Measurements from ENCODE around the gene PIK3R1. TPM values are rescaled to one million over a fixed set of nuclear protein-coding genes. Genes with fewer than 3 reads are reported as not detected.
"Not testable (repeated sequence)": the region's sequence is repeated elsewhere in the genome, so short reads cannot be mapped to it uniquely, and the experiment has no call there.

PIK3R1 gene
- total RNA-seq, 2 experiments from 2014 or later, result 61.1 to 65.0 TPM

- POLR2A ChIA-PET, result interaction anchor here (1.3 kb wide), 1 partner anchor 15 kb away, joined by 5 read pairs; the partner anchor contains the start of gene PIK3R1
- no peaks in the 10 kb centered on the region for H3K9me3 Mint-ChIP-seq (ENCODE audit: insufficient read depth)
- H3K36me3 Mint-ChIP-seq (ENCODE audit: low read depth), result peaks cover 63% of the 10 kb centered on the region
- no peak for DNase-seq
- CTCF ChIA-PET, result interaction anchor here (0.9 to 3.0 kb wide), 4 partner anchors 11 to 50 kb away, joined by 3 to 12 read pairs (median 6); partner anchors contain the start of gene PIK3R1
- no peak overlapping the region for H3K4me3 Mint-ChIP-seq
- peaks cover 49% of the 10 kb centered on the region for H3K4me1 Mint-ChIP-seq (ENCODE audit: low read depth)
- no peak overlapping the region for H3K27ac Mint-ChIP-seq
- H3K27me3 Mint-ChIP-seq (ENCODE audit: low read depth), result no peaks in the 10 kb centered on the region
- no peak for ATAC-seq
Observed at GRCh38 chr5:68230285-68230684, 14.7 kb downstream of the PIK3R1 start.

GRCh38 chr5:68231414-68232076, 16.0 kb downstream of the PIK3R1 start:
- ChIA-PET POLR2A (no interaction called here), CTCF (interaction anchor here (0.9 to 3.0 kb wide), 3 partner anchors 15 to 48 kb away, joined by 3 to 12 read pairs (median 8); partner anchors contain the start of gene PIK3R1)
- DNase-seq (no peak), ATAC-seq (no peak)
- Mint-ChIP-seq H3K4me3 (no peak overlapping the region), H3K4me1 (ENCODE audit: low read depth) (peaks cover 39% of the 10 kb centered on the region), H3K36me3 (ENCODE audit: low read depth) (peaks cover 56% of the 10 kb centered on the region), H3K9me3 (ENCODE audit: insufficient read depth) (no peaks in the 10 kb centered on the region), H3K27ac (no peak overlapping the region), H3K27me3 (ENCODE audit: low read depth) (no peaks in the 10 kb centered on the region)

GRCh38 chr5:68232277-68232676, 16.7 kb downstream of the PIK3R1 start:
- ChIA-PET CTCF (interaction anchor here (0.9 kb wide), 1 partner anchor 15 kb away, joined by 3 read pairs; no protein-coding TSS in a partner anchor), POLR2A (no interaction called here)
- Mint-ChIP-seq H3K4me1 (ENCODE audit: low read depth) (peaks cover 35% of the 10 kb centered on the region), H3K36me3 (ENCODE audit: low read depth) (peaks cover 52% of the 10 kb centered on the region), H3K27ac (no peak overlapping the region), H3K9me3 (ENCODE audit: insufficient read depth) (no peaks in the 10 kb centered on the region), H3K27me3 (ENCODE audit: low read depth) (no peaks in the 10 kb centered on the region), H3K4me3 (no peak overlapping the region)
- no peak for ATAC-seq
- no peak for DNase-seq

- no peaks in the 10 kb centered on the region for H3K9me3 Mint-ChIP-seq (ENCODE audit: insufficient read depth)
- POLR2A ChIA-PET, result no interaction called here
- H3K36me3 Mint-ChIP-seq (ENCODE audit: low read depth), result peaks cover 46% of the 10 kb centered on the region
- no peak for DNase-seq
- H3K27ac Mint-ChIP-seq, result no peak overlapping the region
- no peak overlapping the region for H3K4me3 Mint-ChIP-seq
- CTCF ChIA-PET, result interaction anchor here (0.9 kb wide), 1 partner anchor 16 kb away, joined by 3 read pairs; no protein-coding TSS in a partner anchor
- no peak for ATAC-seq
- H3K27me3 Mint-ChIP-seq (ENCODE audit: low read depth), result no peaks in the 10 kb centered on the region
- H3K4me1 Mint-ChIP-seq (ENCODE audit: low read depth), result peaks cover 34% of the 10 kb centered on the region
Observed at GRCh38 chr5:68233075-68233474, 17.5 kb downstream of the PIK3R1 start.

GRCh38 chr5:68235229-68235628, 19.7 kb downstream of the PIK3R1 start:
- DNase-seq; H3K27me3 Mint-ChIP-seq (ENCODE audit: low read depth); H3K4me3 Mint-ChIP-seq; H3K9me3 Mint-ChIP-seq (ENCODE audit: insufficient read depth); H3K27ac Mint-ChIP-seq; ATAC-seq: not testable (repeated sequence)
- POLR2A ChIA-PET, result interaction anchor here (1.1 kb wide), 1 partner anchor 20 kb away, joined by 4 read pairs; the partner anchor contains the start of gene PIK3R1
- Mint-ChIP-seq H3K4me1 (ENCODE audit: low read depth) (peaks cover 46% of the 10 kb centered on the region), H3K36me3 (ENCODE audit: low read depth) (peaks cover 34% of the 10 kb centered on the region)
- CTCF ChIA-PET, result interaction anchor here (0.8 kb wide), 1 partner anchor 18 kb away, joined by 3 read pairs; no protein-coding TSS in a partner anchor

- Mint-ChIP-seq H3K4me3 (no peak overlapping the region), H3K27ac (no peak overlapping the region), H3K27me3 (ENCODE audit: low read depth) (no peaks in the 10 kb centered on the region), H3K9me3 (ENCODE audit: insufficient read depth) (no peaks in the 10 kb centered on the region), H3K4me1 (ENCODE audit: low read depth) (peaks cover 53% of the 10 kb centered on the region), H3K36me3 (ENCODE audit: low read depth) (peaks cover 30% of the 10 kb centered on the region)
- no peak for ATAC-seq
- ChIA-PET POLR2A (interaction anchor here (7.4 kb wide), 1 partner anchor 22 kb away, joined by 68 read pairs; the partner anchor contains the start of gene PIK3R1), CTCF (interaction anchor here (0.6 to 2.9 kb wide), 4 partner anchors 15 to 224 kb away, joined by 3 to 13 read pairs (median 5); no protein-coding TSS in a partner anchor)
- no peak for DNase-seq
Observed at GRCh38 chr5:68237715-68238114, 22.2 kb downstream of the PIK3R1 start.

- H3K9me3 Mint-ChIP-seq (ENCODE audit: insufficient read depth), result no peaks in the 10 kb centered on the region
- H3K27me3 Mint-ChIP-seq (ENCODE audit: low read depth), result no peaks in the 10 kb centered on the region
- POLR2A ChIA-PET, result interaction anchor here (0.9 to 7.4 kb wide), 2 partner anchors 16 to 24 kb away, joined by 3 to 68 read pairs; partner anchors contain the start of gene PIK3R1
- peaks cover 65% of the 10 kb centered on the region for H3K4me1 Mint-ChIP-seq (ENCODE audit: low read depth)
- H3K36me3 Mint-ChIP-seq (ENCODE audit: low read depth), result peaks cover 34% of the 10 kb centered on the region
- DNase-seq, result peak; percentile 89
- peak overlapping the region; percentile 72 for H3K27ac Mint-ChIP-seq
- ATAC-seq, result peak; percentile 97
- H3K4me3 Mint-ChIP-seq, result peak overlapping the region; percentile 21
- CTCF ChIA-PET, result interaction anchor here (0.6 to 6.2 kb wide), 5 partner anchors 14 to 24 kb away, joined by 3 to 38 read pairs (median 4); partner anchors contain the start of gene PIK3R1
Observed at GRCh38 chr5:68239487-68239886, 23.9 kb downstream of the PIK3R1 start.

- H3K27ac Mint-ChIP-seq, result peak overlapping the region; percentile 71
- H3K4me1 Mint-ChIP-seq (ENCODE audit: low read depth), result peaks cover 69% of the 10 kb centered on the region
- H3K27me3 Mint-ChIP-seq (ENCODE audit: low read depth), result no peaks in the 10 kb centered on the region
- H3K9me3 Mint-ChIP-seq (ENCODE audit: insufficient read depth), result no peaks in the 10 kb centered on the region
- ATAC-seq, result no peak
- ChIA-PET POLR2A (interaction anchor here (7.4 kb wide), 1 partner anchor 24 kb away, joined by 68 read pairs; the partner anchor contains the start of gene PIK3R1), CTCF (interaction anchor here (0.8 to 6.2 kb wide), 4 partner anchors 9 to 24 kb away, joined by 3 to 38 read pairs (median 3); partner anchors contain the start of gene PIK3R1)
- H3K36me3 Mint-ChIP-seq (ENCODE audit: low read depth), result peaks cover 33% of the 10 kb centered on the region
- no peak overlapping the region for H3K4me3 Mint-ChIP-seq
- DNase-seq, result no peak
Observed at GRCh38 chr5:68240202-68240601, 24.6 kb downstream of the PIK3R1 start.

GRCh38 chr5:68240771-68241170, 25.2 kb downstream of the PIK3R1 start:
- no peak for ATAC-seq
- DNase-seq, result no peak
- Mint-ChIP-seq H3K4me3 (no peak overlapping the region), H3K27me3 (ENCODE audit: low read depth) (no peaks in the 10 kb centered on the region), H3K36me3 (ENCODE audit: low read depth) (peaks cover 30% of the 10 kb centered on the region), H3K4me1 (ENCODE audit: low read depth) (peaks cover 66% of the 10 kb centered on the region), H3K9me3 (ENCODE audit: insufficient read depth) (no peaks in the 10 kb centered on the region), H3K27ac (peak overlapping the region; percentile 71)
- ChIA-PET CTCF (interaction anchor here (1.1 to 6.2 kb wide), 2 partner anchors 8 to 25 kb away, joined by 3 to 38 read pairs; partner anchors contain the start of gene PIK3R1), POLR2A (interaction anchor here (7.4 kb wide), 1 partner anchor 25 kb away, joined by 68 read pairs; the partner anchor contains the start of gene PIK3R1)

GRCh38 chr5:68242743-68243142, 27.2 kb downstream of the PIK3R1 start:
- ATAC-seq (no peak), DNase-seq (no peak)
- Mint-ChIP-seq H3K4me1 (ENCODE audit: low read depth) (peaks cover 64% of the 10 kb centered on the region), H3K27ac (no peak overlapping the region), H3K27me3 (ENCODE audit: low read depth) (no peaks in the 10 kb centered on the region), H3K4me3 (no peak overlapping the region), H3K9me3 (ENCODE audit: insufficient read depth) (no peaks in the 10 kb centered on the region), H3K36me3 (ENCODE audit: low read depth) (peaks cover 28% of the 10 kb centered on the region)
- POLR2A ChIA-PET, result interaction anchor here (7.4 kb wide), 1 partner anchor 27 kb away, joined by 68 read pairs; the partner anchor contains the start of gene PIK3R1
- CTCF ChIA-PET, result interaction anchor here (1.0 to 6.2 kb wide), 3 partner anchors 8 to 27 kb away, joined by 4 to 38 read pairs (median 4); partner anchors contain the start of gene PIK3R1

- Mint-ChIP-seq H3K4me1 (ENCODE audit: low read depth) (peaks cover 59% of the 10 kb centered on the region), H3K9me3 (ENCODE audit: insufficient read depth) (no peaks in the 10 kb centered on the region), H3K27me3 (ENCODE audit: low read depth) (no peaks in the 10 kb centered on the region), H3K36me3 (ENCODE audit: low read depth) (peaks cover 27% of the 10 kb centered on the region), H3K27ac (peak overlapping the region; percentile 67), H3K4me3 (peak overlapping the region; percentile 41)
- ChIA-PET POLR2A (interaction anchor here (7.4 kb wide), 1 partner anchor 27 kb away, joined by 68 read pairs; the partner anchor contains the start of gene PIK3R1), CTCF (interaction anchor here (1.0 to 6.2 kb wide), 4 partner anchors 10 to 28 kb away, joined by 3 to 38 read pairs (median 8); partner anchors contain the start of gene PIK3R1)
- ATAC-seq, result no peak
- no peak for DNase-seq
Observed at GRCh38 chr5:68243251-68243650, 27.7 kb downstream of the PIK3R1 start.

All from activated CD8-positive, alpha-beta T cell treated with anti-CD3 and anti-CD28 coated beads, Interleukin-2, amount 10 ng/mL, durations not matched to agents 7 days and 5 days (primary cell).